H1 (cell line): ENCODE results near the gene ERVW-1. TPM values are rescaled to one million over a fixed set of nuclear protein-coding genes. Genes with fewer than 3 reads are reported as not detected.
"Not testable (repeated sequence)": the region's sequence is repeated elsewhere in the genome, so short reads cannot be mapped to it uniquely, and the experiment has no call there.

ENCODE experiments used
- CTCF ChIA-PET: fragments of 300-600 bp; sonication (Branson Sonifier 250); formaldehyde crosslinking; loops from one replicate; lab custom pipeline; 2021; ENCODE audit not compliant: partially characterized antibody; lab: Charles Lee
- POLR2A ChIA-PET: fragments of 300-600 bp; sonication (Branson Sonifier 250); formaldehyde crosslinking; loops from one replicate; lab custom pipeline; 2021; ENCODE audit warnings: inconsistent platforms; ENCODE audit not compliant: partially characterized antibody; lab: Charles Lee
- DNase-seq, 2 experiments: peaks; one replicate each; pipeline versions ENCODE4 v3.0.0 to v3.0.0-alpha.2; 2010 to 2022; ENCODE audit warnings: low spot score in 2 of 2, low read depth in 1 of 2, mixed read lengths in 1 of 2
- FAIRE-seq: peaks from 2 replicates; lab custom pipeline; 2011; peaks lifted over from hg19 to GRCh38; lab: Jason Lieb, UNC
- H2AFZ ChIP-seq: 2 replicates; pipeline ENCODE4 v1.8.1; 2012; ENCODE audit warnings: low read length, inconsistent platforms
- H2AK5ac ChIP-seq: 2 replicates; pipeline ENCODE4 v1.6.1; 2013; ENCODE audit warnings: low read depth, low read length
- H2BK120ac ChIP-seq: replicated peaks from 2 replicates; pipeline ENCODE3; 2013; ENCODE audit warnings: low read depth, low read length, inconsistent platforms
- H2BK12ac ChIP-seq: 2 replicates; pipeline ENCODE4 v1.6.1; 2013; ENCODE audit warnings: low read depth, low read length
- H2BK15ac ChIP-seq: 2 replicates; pipeline ENCODE4 v1.6.1; 2013; ENCODE audit warnings: low read length
- H2BK20ac ChIP-seq: 2 replicates; pipeline ENCODE4 v1.6.1; 2013; ENCODE audit warnings: low read length
- H2BK5ac ChIP-seq: 2 replicates; pipeline ENCODE4 v1.6.1; 2013; ENCODE audit warnings: low read depth, low read length
- H3K14ac ChIP-seq: 2 replicates; pipeline ENCODE4 v1.6.1; 2013; ENCODE audit warnings: inconsistent platforms; ENCODE audit not compliant: insufficient read length
- H3K18ac ChIP-seq: 2 replicates; pipeline ENCODE4 v1.6.1; 2013; ENCODE audit warnings: low read length; ENCODE audit errors: extremely low read depth
- H3K23ac ChIP-seq: 2 replicates; pipeline ENCODE4 v1.6.1; 2013; ENCODE audit warnings: inconsistent platforms; ENCODE audit not compliant: insufficient read length
- H3K23me2 ChIP-seq: 2 replicates; pipeline ENCODE4 v1.6.1; 2013; ENCODE audit warnings: low read depth, low read length
- H3K27ac ChIP-seq: 2 replicates; pipeline ENCODE4 v1.6.1; 2011; ENCODE audit warnings: low read depth, low read length, inconsistent platforms
- H3K27me3 ChIP-seq, 4 experiments: replicated peaks in 1 of 4; 1 replicate in 1 of 4; 2 replicates in 3 of 4; pipeline versions ENCODE4 v1.6.1 to v1.8.1; 2011 to 2013; ENCODE audit warnings: low read length in 3 of 4, mild to moderate bottlenecking in 3 of 4, inconsistent platforms in 2 of 4, mixed read lengths in 2 of 4, moderate library complexity in 1 of 4; ENCODE audit not compliant: control insufficient read depth in 3 of 4, insufficient read depth in 3 of 4; ENCODE audit errors: extremely low read depth in 1 of 4
- H3K36me3 ChIP-seq, 4 experiments: 2 replicates each; pipeline versions ENCODE4 v1.6.1 to v1.8.1; 2011 to 2013; ENCODE audit warnings: mild to moderate bottlenecking in 4 of 4, low read length in 3 of 4, moderate library complexity in 2 of 4, control low read depth in 1 of 4, inconsistent platforms in 1 of 4; ENCODE audit not compliant: insufficient read depth in 4 of 4, control insufficient read depth in 2 of 4
- H3K4ac ChIP-seq: replicated peaks from 2 replicates; pipeline ENCODE3; 2013; ENCODE audit warnings: low read length, low read depth, mixed read lengths, inconsistent platforms; ENCODE audit not compliant: insufficient read length
- H3K4me1 ChIP-seq, 4 experiments: replicated peaks in 1 of 4; 1 replicate in 1 of 4; 2 replicates in 3 of 4; pipeline versions ENCODE4 v1.6.1 to v1.8.1; 2011 to 2013; ENCODE audit warnings: low read length in 3 of 4, inconsistent platforms in 2 of 4, mixed read lengths in 1 of 4; ENCODE audit not compliant: insufficient read depth in 4 of 4, control insufficient read depth in 3 of 4
- H3K4me2 ChIP-seq, 2 experiments: 2 replicates each; pipeline versions ENCODE4 v1.6.1 to v1.8.1; 2011 to 2013; ENCODE audit warnings: low read depth in 2 of 2, low read length in 2 of 2, control low read depth in 1 of 2, inconsistent platforms in 1 of 2, mild to moderate bottlenecking in 1 of 2; ENCODE audit not compliant: insufficient read depth in 1 of 2
- H3K4me3 ChIP-seq, 4 experiments: fragments of 200-600, 300-600 bp in 1 of 4; sonication (generic), shearing (Covaris generic), sonication (Bioruptor Twin) in 1 of 4; 2 replicates each; pipeline versions ENCODE4 v1.5.1 to v1.8.1; 2011 to 2016; ENCODE audit warnings: low read length in 4 of 4, low read depth in 3 of 4, control low read depth in 2 of 4, inconsistent platforms in 2 of 4, mild to moderate bottlenecking in 2 of 4, mixed read lengths in 1 of 4, moderate library complexity in 1 of 4; ENCODE audit not compliant: insufficient read depth in 2 of 4; ENCODE audit errors: extremely low read depth in 1 of 4
- H3K56ac ChIP-seq: replicated peaks from 2 replicates; pipeline ENCODE3; 2013; ENCODE audit warnings: low read depth, mild to moderate bottlenecking, mixed read lengths, low read length, inconsistent platforms; ENCODE audit not compliant: insufficient read length
- H3K79me1 ChIP-seq: 2 replicates; pipeline ENCODE4 v1.6.1; 2013; ENCODE audit warnings: low read depth, low read length, control low read depth
- H3K79me2 ChIP-seq, 2 experiments: 2 replicates each; pipeline versions ENCODE4 v1.6.1 to v1.8.1; 2012 to 2013; ENCODE audit warnings: low read length in 2 of 2, mild to moderate bottlenecking in 2 of 2, inconsistent platforms in 1 of 2; ENCODE audit not compliant: insufficient read depth in 2 of 2, control insufficient read depth in 1 of 2
- H3K9ac ChIP-seq, 4 experiments: replicated peaks in 1 of 4; 1 replicate in 1 of 4; 2 replicates in 3 of 4; pipeline versions ENCODE4 v1.6.1 to v1.8.1; 2011 to 2013; ENCODE audit warnings: low read depth in 3 of 4, low read length in 3 of 4, control low read depth in 2 of 4, mild to moderate bottlenecking in 2 of 4, moderate library complexity in 2 of 4, inconsistent platforms in 1 of 4; ENCODE audit errors: extremely low read depth in 1 of 4
- H3K9me3 ChIP-seq, 2 experiments: 2 replicates each; pipeline versions ENCODE4 v1.6.1 to v1.8.1; 2012 to 2013; ENCODE audit warnings: mild to moderate bottlenecking in 2 of 2, moderate library complexity in 2 of 2, control low read depth in 1 of 2, inconsistent platforms in 1 of 2, low read depth in 1 of 2, low read length in 1 of 2, mixed read lengths in 1 of 2; ENCODE audit not compliant: insufficient read depth in 2 of 2
- H4K20me1 ChIP-seq, 2 experiments: replicated peaks in 1 of 2; 2 replicates each; pipeline versions ENCODE3 to v1.8.1; 2011 to 2013; ENCODE audit warnings: inconsistent platforms in 2 of 2, low read length in 2 of 2, mild to moderate bottlenecking in 1 of 2; ENCODE audit not compliant: insufficient read depth in 2 of 2, control insufficient read depth in 1 of 2
- H4K5ac ChIP-seq: 2 replicates; pipeline ENCODE4 v1.6.1; 2013; ENCODE audit warnings: low read length, low read depth, mixed read lengths, inconsistent platforms; ENCODE audit not compliant: insufficient read length
- H4K8ac ChIP-seq: 2 replicates; pipeline ENCODE4 v1.8.0; 2013; ENCODE audit warnings: mild to moderate bottlenecking, moderate library complexity, low read length, inconsistent platforms; ENCODE audit not compliant: insufficient read depth; ENCODE audit errors: extremely low read depth
- H4K91ac ChIP-seq: replicated peaks from 2 replicates; pipeline ENCODE3; 2013; ENCODE audit warnings: low read length, mixed read lengths, inconsistent platforms; ENCODE audit not compliant: insufficient read length
- WGBS, 2 experiments: shearing (Covaris generic) in 1 of 2; methylation state at CpG; one replicate each; pipeline versions ENCODE4 v1.1.6 to v1.1.7; 2013 to 2015; ENCODE audit warnings: low lambda C conversion rate in 2 of 2, mixed read lengths in 2 of 2, inconsistent platforms in 1 of 2, low coverage in 1 of 2, missing lambda C conversion rate in 1 of 2; ENCODE audit not compliant: insufficient replicate concordance in 2 of 2, insufficient coverage in 1 of 2, insufficient read length in 1 of 2; ENCODE audit errors: extremely low coverage in 1 of 2, missing lambda C conversion rate in 1 of 2; 5-methylcytosine and 5-hydroxymethylcytosine counted together
- polyA plus RNA-seq, 7 experiments: library from polyadenylated mRNA; depleted of rRNA in 3 of 7; stranded (reverse) in 5 of 7; unstranded in 2 of 7; fragments of >200 nt in 5 of 7; fragments of 200-250 nt in 2 of 7; gene quantifications; 1 replicate in 5 of 7; 2 replicates in 1 of 7; 4 replicates in 1 of 7; pipeline versions ENCODE4 v1.2.1 to v1.2.3, GENCODE V29; 2011 to 2013; ENCODE audit warnings: missing spikeins in 2 of 7, mixed read lengths in 2 of 7
- total RNA-seq: library from RNA; stranded (reverse); fragmentation: NEBNext Ultra II Directional; extraction: Animal tissue kit (Norgen Biotek cat#: 25700); gene quantifications from 2 replicates; pipeline ENCODE4 v1.2.1, GENCODE V29; 2021

The ERVW-1 gene
- total and polyA plus RNA-seq, 2 of the 8 experiments (the other 6 are each of a cell fraction or from before 2014, with no cell fraction given): 0.08 TPM; not detected in 1

DNA sequence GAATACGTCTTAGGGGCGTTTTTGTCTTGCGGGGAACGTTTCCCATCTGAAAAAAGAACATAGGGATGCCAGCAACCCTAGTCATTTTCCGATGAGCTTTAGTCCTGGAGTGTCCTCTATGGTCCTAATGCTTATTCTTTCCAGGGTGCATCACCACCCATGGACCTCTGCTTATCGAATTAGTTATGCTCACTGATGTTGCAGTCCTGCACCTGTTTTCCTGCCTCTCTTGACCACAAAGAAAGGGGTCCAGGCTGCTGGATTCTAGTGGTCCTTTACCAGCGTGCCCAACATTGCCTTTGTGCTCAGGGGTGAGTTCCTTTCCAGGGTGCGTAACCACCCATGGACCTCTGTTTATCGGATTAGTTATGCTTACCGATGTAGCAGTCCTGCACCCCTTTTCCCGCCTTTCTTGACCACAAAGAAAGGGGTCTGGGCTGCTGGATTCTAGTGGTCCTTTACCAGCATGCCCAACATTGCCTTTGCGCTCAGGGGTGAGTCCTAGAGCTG lies 2.4 kb downstream of the ERVW-1 start:
- not testable (repeated sequence) for H3K27me3 ChIP-seq, H2BK15ac ChIP-seq, H4K91ac ChIP-seq, H4K20me1 ChIP-seq, FAIRE-seq, H3K36me3 ChIP-seq, H3K9ac ChIP-seq, H2AFZ ChIP-seq, H4K5ac ChIP-seq, H2BK5ac ChIP-seq, H3K18ac ChIP-seq, H3K23ac ChIP-seq, DNase-seq, H3K4ac ChIP-seq, H3K4me2 ChIP-seq, H3K79me1 ChIP-seq, H3K23me2 ChIP-seq, H4K8ac ChIP-seq, H2BK20ac ChIP-seq, H3K56ac ChIP-seq, H3K4me1 ChIP-seq, H3K27ac ChIP-seq, H2BK120ac ChIP-seq, H3K9me3 ChIP-seq, H3K14ac ChIP-seq, H2BK12ac ChIP-seq, H3K4me3 ChIP-seq, H3K79me2 ChIP-seq, H2AK5ac ChIP-seq
- ChIA-PET CTCF (interaction anchor here (1.3 kb wide), 1 partner anchor 14 kb away, joined by 3 read pairs; no protein-coding TSS in a partner anchor), POLR2A (interaction anchor here (0.7 kb wide), 1 partner anchor 28 kb away, joined by 3 read pairs; the partner anchor contains the start of gene GATAD1)
- WGBS, 2 experiments: 95% methylated on average over 12 of the region's 12 CpGs; no CpG with 5 or more reads in 1 of the 2 experiments

DNA sequence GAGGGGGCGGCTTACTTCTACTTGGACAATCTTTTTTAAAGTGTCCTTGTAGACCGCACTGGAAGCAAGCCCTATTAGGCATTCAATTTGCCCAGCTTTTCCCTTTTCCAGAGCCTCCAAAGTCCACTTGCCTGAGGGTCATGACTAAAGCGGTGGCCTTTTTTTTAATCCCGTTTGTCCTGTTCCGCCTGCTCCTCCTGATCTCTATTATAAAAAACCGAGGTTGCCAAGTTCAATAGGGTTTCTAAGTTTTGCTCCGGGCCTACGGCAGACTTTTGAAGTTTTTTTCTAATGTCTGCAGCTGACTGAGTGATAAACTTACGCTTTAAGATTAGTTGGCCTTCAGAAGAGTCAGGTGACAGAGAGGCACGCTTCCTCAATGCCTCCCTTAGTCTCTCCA lies 3.8 kb downstream of the ERVW-1 start:
- H3K79me1 ChIP-seq, H3K9me3 ChIP-seq, H3K27ac ChIP-seq, H4K5ac ChIP-seq, H3K4me2 ChIP-seq, H2BK12ac ChIP-seq, H3K4me3 ChIP-seq, DNase-seq, H3K79me2 ChIP-seq, H3K9ac ChIP-seq, H4K91ac ChIP-seq, H2BK5ac ChIP-seq, FAIRE-seq, H3K23ac ChIP-seq, H2AK5ac ChIP-seq, H4K20me1 ChIP-seq, H2BK15ac ChIP-seq, H3K18ac ChIP-seq, POLR2A ChIA-PET, H2BK120ac ChIP-seq, H2AFZ ChIP-seq, H3K23me2 ChIP-seq, H3K4me1 ChIP-seq, H3K56ac ChIP-seq, H3K36me3 ChIP-seq, H4K8ac ChIP-seq, H3K14ac ChIP-seq, H3K4ac ChIP-seq, H2BK20ac ChIP-seq, H3K27me3 ChIP-seq: not testable (repeated sequence)
- WGBS, 2 experiments: 99% methylated on average over 10 of the region's 10 CpGs; no CpG with 5 or more reads in 1 of the 2 experiments
- CTCF ChIA-PET: interaction anchor here (0.6 kb wide), 1 partner anchor 49 kb away, joined by 3 read pairs; no protein-coding TSS in a partner anchor
